ENCODE data around the gene PDE9A. TPM values are rescaled to one million over a fixed set of nuclear protein-coding genes. Genes with fewer than 3 reads are reported as not detected.
"Not testable (repeated sequence)": the region's sequence is repeated elsewhere in the genome, so short reads cannot be mapped to it uniquely, and the experiment has no call there.

PDE9A gene
- polyA plus RNA-seq, 1 donor: 7.8 TPM

DNA sequence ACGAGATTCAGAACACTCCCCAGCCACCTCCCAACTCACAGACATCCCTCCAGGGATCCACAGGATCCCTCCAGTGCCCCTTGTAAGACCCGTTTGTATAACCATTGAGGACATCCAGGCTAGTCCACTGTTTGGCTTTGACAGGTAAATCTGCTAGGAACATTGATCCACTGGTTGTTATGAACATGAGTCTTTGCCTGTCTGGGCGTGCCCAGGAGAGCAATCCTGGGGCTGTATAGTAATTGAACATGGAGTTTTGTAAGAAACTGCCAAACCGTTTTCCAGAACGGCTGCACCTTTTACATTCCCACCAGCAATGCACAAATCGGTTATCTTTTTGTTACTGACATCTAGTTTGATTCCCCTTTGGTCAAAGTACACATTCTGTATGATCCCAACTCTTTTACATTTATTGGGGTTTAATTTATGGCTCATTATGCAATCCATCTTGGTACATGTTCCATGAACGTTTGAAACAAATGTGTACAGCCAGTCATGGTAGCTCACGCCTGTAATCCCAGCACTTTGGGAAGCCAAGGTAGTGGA lies 137.2 kb downstream of the PDE9A start:
- DNase-seq (ENCODE audit: low read depth): no peak

DNA sequence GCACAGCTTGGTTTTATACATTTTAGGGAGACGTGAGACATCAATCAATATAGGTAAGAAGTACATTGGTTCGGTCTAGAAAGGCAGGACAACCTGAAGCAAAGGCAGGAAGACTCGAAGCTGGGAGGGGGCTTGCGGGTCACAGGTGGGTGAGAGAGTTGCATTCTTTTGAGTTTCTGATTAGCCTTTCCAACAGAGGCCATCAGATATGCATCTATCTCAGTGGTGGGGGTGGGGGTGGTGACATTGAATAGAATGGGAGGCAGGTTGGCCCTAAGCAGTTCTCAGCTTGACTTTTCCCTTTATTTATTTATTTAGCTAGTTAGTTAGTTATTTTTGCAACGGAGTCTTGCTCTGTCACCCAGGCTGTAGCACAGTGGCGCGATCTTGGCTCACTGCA lies 140.4 kb downstream of the PDE9A start:
- DNase-seq (ENCODE audit: low read depth): no peak

GRCh38 chr21:42794551-42794950 lies 141.1 kb downstream of the PDE9A start:
- DNase-seq (ENCODE audit: low read depth): no peak

DNA sequence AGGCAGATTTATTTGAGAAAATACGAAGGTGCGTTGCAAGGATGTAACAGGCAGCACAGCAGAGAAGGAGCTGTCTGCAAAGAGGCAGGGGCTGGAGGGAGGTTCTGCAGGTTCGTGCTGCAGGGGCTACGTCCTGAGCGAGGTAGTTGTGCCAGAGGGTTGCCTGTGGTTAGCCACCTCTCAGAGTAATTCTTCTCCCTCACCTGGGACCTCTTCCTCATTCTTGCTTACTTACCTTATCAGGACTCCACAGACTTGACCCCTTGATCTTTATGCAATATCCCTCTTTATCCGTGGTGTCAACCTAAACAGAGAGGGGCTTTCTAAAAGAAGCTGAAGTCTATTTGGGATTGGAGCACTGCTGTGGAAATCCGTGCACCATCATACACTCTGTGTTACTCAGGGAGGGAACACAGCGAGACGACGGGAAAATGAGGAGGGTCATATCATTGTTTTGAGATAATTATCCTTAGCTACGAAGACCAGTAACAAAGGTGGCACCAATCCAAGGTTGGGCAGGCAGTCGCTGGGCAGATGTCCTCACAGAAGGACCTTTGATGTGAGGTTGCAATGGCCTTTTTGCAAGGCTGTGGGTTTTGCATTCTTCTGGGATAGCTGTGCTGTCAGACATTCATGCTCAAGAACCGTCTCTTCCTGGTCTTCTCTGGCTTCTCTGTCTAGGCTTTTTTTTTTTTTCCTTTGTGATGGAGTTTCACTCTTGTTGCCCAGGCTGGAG lies 143.1 kb downstream of the PDE9A start:
- no peak for DNase-seq (ENCODE audit: low read depth)

- no peak for DNase-seq (ENCODE audit: low read depth)
These were observed 144.1 kb downstream of the PDE9A start for GRCh38 chr21:42797522-42797921.

DNA sequence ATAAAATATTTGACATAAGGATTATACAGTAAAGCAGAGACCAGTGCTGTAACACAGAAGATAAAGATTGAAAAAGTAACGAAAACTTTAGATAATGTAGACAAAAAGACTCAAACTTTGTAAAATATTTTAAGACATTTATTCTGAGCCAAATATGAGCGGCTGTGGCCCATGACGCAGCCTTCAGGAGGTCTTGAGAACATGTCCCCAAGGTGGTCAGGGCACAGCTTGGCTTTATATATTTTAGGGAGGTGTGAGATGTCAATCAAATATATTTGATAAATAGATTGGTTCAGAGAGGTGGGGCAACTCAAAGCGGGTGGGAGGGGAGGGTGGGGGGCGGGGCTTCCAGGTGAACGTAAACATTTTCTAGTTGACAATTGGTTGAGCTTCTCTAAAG lies 144.7 kb downstream of the PDE9A start:
- no peak for DNase-seq (ENCODE audit: low read depth)

DNA sequence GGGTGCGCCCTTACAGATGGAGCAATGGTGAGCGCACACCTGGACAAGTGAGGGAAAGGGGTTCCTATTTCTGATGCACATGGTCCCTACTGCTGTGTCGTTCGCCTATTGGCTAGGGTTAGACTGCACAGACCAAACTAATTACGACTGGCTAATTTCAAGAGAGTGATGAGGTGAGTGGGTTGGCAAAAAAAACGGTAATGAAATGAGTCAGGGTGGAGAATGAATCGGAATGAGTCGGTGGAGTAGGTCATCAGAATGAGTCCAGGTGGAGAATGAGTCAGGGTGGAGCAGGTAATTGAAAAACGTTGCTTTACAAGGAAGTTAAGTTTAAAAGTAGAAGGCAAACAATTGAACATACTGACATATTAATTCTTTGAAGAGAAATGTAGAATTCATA lies 146.1 kb downstream of the PDE9A start:
- DNase-seq (ENCODE audit: low read depth): no peak

GRCh38 chr21:42799948-42800347 lies 146.5 kb downstream of the PDE9A start:
- DNase-seq (ENCODE audit: low read depth): no peak

DNA sequence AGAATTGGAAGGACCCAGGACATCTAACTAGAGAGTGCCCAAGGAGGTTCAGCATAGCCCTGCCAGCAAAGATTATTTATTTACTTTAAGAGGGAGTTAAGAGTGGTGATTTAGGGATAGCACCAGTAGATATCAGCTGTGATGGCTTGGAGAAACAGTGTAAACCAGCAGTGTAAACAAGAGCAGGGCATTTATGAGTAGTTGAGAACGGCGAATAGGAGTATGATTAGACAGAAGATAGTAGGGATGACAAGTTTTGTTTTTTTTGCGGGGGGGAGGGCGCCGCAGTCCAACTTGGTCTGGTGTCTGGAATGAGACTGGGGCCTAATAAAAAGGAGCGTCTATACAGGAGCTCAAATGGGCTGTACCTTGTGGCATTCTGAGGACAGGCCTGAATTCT lies 148.2 kb downstream of the PDE9A start:
- not testable (repeated sequence) for DNase-seq (ENCODE audit: low read depth)

- DNase-seq (ENCODE audit: low read depth): no peak
These were observed 153.2 kb downstream of the PDE9A start for GRCh38 chr21:42806509-42807140.

GRCh38 chr21:42807293-42807895 lies 154.0 kb downstream of the PDE9A start:
- not testable (repeated sequence) for DNase-seq (ENCODE audit: low read depth)

GRCh38 chr21:42807938-42808613 lies 154.7 kb downstream of the PDE9A start:
- DNase-seq (ENCODE audit: low read depth): no peak

- no peak for DNase-seq (ENCODE audit: low read depth)
These were observed 155.8 kb downstream of the PDE9A start for GRCh38 chr21:42809171-42809570.

GRCh38 chr21:42809577-42810475 lies 156.4 kb downstream of the PDE9A start:
- DNase-seq (ENCODE audit: low read depth): no peak

- no peak for DNase-seq (ENCODE audit: low read depth)
These were observed 158.5 kb downstream of the PDE9A start for GRCh38 chr21:42811960-42812359.

GRCh38 chr21:42812528-42813241 lies 159.3 kb downstream of the PDE9A start:
- not testable (repeated sequence) for DNase-seq (ENCODE audit: low read depth)

- DNase-seq (ENCODE audit: low read depth): no peak
These were observed 161.8 kb downstream of the PDE9A start for GRCh38 chr21:42815217-42815616.

GRCh38 chr21:42818328-42818749 lies 164.9 kb downstream of the PDE9A start:
- DNase-seq (ENCODE audit: low read depth): no peak

DNA sequence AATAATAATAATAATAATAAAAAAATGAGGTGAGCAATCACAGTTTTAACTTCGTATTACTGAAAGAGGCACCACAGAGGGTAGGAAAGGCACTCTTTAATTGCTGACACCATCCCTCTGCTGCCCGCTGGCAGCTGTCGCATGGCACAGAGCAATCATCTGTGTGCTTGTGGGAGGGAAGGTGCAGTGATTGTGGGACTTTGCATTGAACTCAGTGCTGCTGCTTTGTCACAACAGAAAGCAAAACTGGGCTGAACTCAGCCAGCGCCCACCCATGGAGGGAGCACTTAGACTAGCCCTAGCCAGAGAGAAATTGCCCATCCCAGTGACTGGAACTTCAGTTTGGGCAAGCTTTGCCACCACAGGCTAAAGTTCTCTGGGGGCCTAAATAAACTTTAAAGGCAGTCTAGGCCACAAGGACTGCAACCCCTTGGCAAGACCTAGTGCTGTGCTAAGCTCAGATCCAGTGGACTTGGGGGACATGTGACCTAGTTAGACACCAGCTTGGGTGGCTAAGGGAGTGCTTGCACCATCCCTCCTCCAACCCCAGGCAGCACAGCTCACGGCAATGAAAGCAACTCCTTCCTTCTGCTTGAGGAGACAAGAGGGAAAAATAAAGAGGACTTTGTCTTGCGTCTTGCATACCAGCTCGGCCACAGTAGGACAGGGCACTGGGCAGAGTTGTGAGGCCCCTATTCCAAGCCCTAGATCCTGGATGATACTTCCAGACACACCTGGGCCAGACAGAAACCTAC lies 166.6 kb downstream of the PDE9A start:
- DNase-seq (ENCODE audit: low read depth): no peak

All from forelimb muscle (tissue), 1 donor.